GM11168 (cell line): Measurements from ENCODE around the gene ZMIZ1.
"Not testable (repeated sequence)": the region's sequence is repeated elsewhere in the genome, so short reads cannot be mapped to it uniquely, and the experiment has no call there.

Experiments
- in situ Hi-C: fragments of 300-500 bp; cut with MboI; formaldehyde crosslinking; loops from one replicate; pipeline ENCODE4 v1.12.0; 2022; ENCODE audit warnings: low sequenced_read_pairs; ENCODE audit not compliant: unreplicated experiment

ZMIZ1 gene

GRCh38 chr10:79030705-79031104 lies 38.1 kb upstream of the ZMIZ1 start:
- in situ Hi-C loops = no loop called here

- in situ Hi-C loops = no loop called here
Observed at GRCh38 chr10:79031723-79032122, 37.0 kb upstream of the ZMIZ1 start.

- in situ Hi-C loops = no loop called here
Observed at GRCh38 chr10:79034271-79034876, 34.4 kb upstream of the ZMIZ1 start.

GRCh38 chr10:79036416-79036815 lies 32.4 kb upstream of the ZMIZ1 start:
- in situ Hi-C loops = not testable (repeated sequence)

- in situ Hi-C loops = no loop called here
Observed at GRCh38 chr10:79038104-79038840, 30.5 kb upstream of the ZMIZ1 start.

- in situ Hi-C loops = no loop called here
Observed at GRCh38 chr10:79038841-79039201, 29.9 kb upstream of the ZMIZ1 start.

- in situ Hi-C loops = no loop called here
Observed at GRCh38 chr10:79042639-79043411, 25.9 kb upstream of the ZMIZ1 start.

GRCh38 chr10:79044036-79044632 lies 24.6 kb upstream of the ZMIZ1 start:
- in situ Hi-C loops = no loop called here

GRCh38 chr10:79044846-79045245 lies 23.9 kb upstream of the ZMIZ1 start:
- in situ Hi-C loops = no loop called here

GRCh38 chr10:79045566-79046175 lies 23.1 kb upstream of the ZMIZ1 start:
- in situ Hi-C loops = no loop called here

- in situ Hi-C loops = no loop called here
Observed at GRCh38 chr10:79046326-79046725, 22.4 kb upstream of the ZMIZ1 start.

GRCh38 chr10:79046741-79047583 lies 21.8 kb upstream of the ZMIZ1 start:
- in situ Hi-C loops = no loop called here

GRCh38 chr10:79047584-79047874 lies 21.2 kb upstream of the ZMIZ1 start:
- in situ Hi-C loops = no loop called here

GRCh38 chr10:79047875-79048638 lies 20.7 kb upstream of the ZMIZ1 start:
- in situ Hi-C loops = no loop called here

- in situ Hi-C loops = no loop called here
Observed at GRCh38 chr10:79048639-79049550, 19.9 kb upstream of the ZMIZ1 start.

GRCh38 chr10:79049931-79050895 lies 18.6 kb upstream of the ZMIZ1 start:
- in situ Hi-C loops = no loop called here
